Activated T-helper 1 cell treated with anti-CD3 and anti-CD28 coated beads, Interleukin-12 subunit alpha, Interleukin-12 subunit beta, Interleukin-2, Interleukin-4 antibody, amounts not matched to agents 30 ng/mL and 10 ng/mL and 1 ng/mL, durations not matched to agents 14 hours and 24 hours and 36 hours (primary cell): ENCODE measurements around the gene LGSN. TPM values are rescaled to one million over a fixed set of nuclear protein-coding genes. Genes with fewer than 3 reads are reported as not detected.

Source experiments
- total RNA-seq: library from RNA; stranded (reverse); gene quantifications from 2 replicates; pipeline ENCODE4 v1.2.3, GENCODE V29; 2022

The LGSN gene
- total RNA-seq, 1 donor from 2014 or later: not detected

Other genes with a start within 250 kb of the LGSN start
- 2.3 and 2.7 TPM in 2 replicates for gene FKBP1C, start 108.5 kb downstream of the LGSN start, total RNA-seq